CD4-positive, alpha-beta T cell treated with Interleukin-10 for 1 hour (primary cell): ENCODE data around the gene MMP11.

Source experiments
- DNase-seq: peaks from one replicate; pipeline ENCODE4 v3.0.0-alpha.2; 2020

MMP11 gene

GRCh38 chr22:23833017-23833751, 60.5 kb downstream of the MMP11 start:
- no peak for DNase-seq
